Measurements from ENCODE around the gene EPO.

- TF ChIP-seq, protein P1, sequence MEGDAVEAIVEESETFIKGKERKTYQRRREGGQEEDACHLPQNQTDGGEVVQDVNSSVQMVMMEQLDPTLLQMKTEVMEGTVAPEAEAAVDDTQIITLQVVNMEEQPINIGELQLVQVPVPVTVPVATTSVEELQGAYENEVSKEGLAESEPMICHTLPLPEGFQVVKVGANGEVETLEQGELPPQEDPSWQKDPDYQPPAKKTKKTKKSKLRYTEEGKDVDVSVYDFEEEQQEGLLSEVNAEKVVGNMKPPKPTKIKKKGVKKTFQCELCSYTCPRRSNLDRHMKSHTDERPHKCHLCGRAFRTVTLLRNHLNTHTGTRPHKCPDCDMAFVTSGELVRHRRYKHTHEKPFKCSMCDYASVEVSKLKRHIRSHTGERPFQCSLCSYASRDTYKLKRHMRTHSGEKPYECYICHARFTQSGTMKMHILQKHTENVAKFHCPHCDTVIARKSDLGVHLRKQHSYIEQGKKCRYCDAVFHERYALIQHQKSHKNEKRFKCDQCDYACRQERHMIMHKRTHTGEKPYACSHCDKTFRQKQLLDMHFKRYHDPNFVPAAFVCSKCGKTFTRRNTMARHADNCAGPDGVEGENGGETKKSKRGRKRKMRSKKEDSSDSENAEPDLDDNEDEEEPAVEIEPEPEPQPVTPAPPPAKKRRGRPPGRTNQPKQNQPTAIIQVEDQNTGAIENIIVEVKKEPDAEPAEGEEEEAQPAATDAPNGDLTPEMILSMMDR (IDR thresholded peaks at IDR 0.05): no peak
- TF ChIP-seq EZH2 (IDR thresholded peaks at IDR 0.05): no peak
These were observed 2.4 kb downstream of the EPO start for GRCh38 chr7:100722480-100723212.

Measured in neural progenitor cell (in vitro differentiated cells).